GM18502 (cell line): Measurements from ENCODE around the gene ELAVL2.

Source experiments
- ATAC-seq: cut with Tn5 transposase; IDR thresholded peaks from one replicate; pipeline ENCODE4 v1.9.1; 2021; ENCODE audit warnings: mild to moderate bottlenecking; ENCODE audit not compliant: unreplicated experiment, poor library complexity

ELAVL2 gene

GRCh38 chr9:23826120-23826629 is at the start of gene ELAVL2:
Gene ELAVL2, minus strand, starts transcription at chr9:23826240. Its CDS starts 64,006 bp downstream, at chr9:23762234.
- no peak for ATAC-seq

- ATAC-seq: no peak
These were observed 32.2 kb upstream of the ELAVL2 start for GRCh38 chr9:23858234-23858633.

GRCh38 chr9:23855873-23856604 is 30.0 kb upstream of the ELAVL2 start:
- no peak for ATAC-seq

DNA sequence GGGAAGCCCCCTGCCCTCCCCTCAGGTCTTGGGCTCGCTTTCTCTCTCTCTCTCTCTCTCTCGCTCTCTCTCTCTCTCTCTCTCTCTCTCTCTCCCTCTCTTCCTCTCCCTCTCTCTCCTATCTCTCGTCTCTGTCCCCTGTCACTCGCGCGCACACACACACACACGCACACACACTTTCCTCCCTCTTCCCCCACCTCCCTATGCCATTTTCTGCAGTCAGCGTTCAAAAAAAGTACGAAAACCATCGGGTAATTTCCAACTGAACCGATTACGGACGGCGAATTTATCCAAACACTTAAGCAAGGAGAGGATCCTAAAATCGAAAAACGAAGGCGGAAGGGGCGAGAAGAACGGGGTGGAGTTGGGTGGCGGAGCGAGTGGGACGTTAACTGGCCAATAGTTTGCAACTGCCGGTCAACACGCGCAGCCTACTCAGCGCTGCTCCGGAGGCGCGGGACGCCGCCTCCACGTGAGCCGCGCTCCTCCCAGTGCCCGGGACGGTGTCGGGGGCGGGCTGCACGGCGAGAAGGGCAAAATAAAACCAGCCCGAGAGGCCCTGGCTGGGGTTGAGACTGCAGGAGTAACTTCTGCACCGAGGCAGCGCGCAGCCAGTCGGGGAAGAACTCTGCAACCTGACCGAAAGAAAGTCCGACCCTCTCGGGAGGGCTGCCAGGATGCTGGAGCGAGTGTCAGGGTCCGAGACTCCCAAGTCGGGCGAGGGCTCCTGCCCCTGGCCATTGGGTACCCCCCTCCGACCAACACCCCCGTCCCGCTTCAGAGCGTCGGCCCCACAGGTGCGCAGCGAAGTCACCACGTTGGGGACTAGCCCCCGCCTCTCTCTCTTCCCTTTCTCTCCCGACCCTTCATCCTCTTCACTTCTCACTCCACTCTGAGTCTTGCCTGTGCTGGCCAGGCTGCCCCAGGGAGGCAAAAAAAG is 24.9 kb upstream of the ELAVL2 start:
- no peak for ATAC-seq

DNA sequence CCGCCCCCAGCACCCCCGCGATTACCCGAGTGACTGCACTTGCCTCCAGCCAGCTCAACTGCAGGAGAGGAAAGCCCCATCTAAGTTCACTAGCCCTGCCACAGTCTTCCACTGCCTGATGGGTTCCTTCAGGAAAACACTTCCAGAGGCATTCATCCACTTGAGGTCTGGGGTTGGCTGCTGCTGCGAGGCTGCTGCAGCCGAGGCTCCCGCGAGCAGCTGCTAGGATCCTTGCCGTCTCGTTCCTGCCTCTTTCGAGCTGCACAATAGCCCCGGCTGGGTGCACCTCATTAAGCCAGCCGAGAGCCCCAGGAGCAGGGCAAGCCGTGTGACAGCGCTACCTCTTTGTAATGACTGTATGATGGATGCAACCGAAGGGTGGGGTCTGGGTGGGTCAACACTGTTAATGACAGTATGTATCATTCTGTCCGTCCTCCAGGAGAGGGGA is 24.2 kb upstream of the ELAVL2 start:
- ATAC-seq: no peak

GRCh38 chr9:23849379-23850035 is 23.5 kb upstream of the ELAVL2 start:
- ATAC-seq: no peak

DNA sequence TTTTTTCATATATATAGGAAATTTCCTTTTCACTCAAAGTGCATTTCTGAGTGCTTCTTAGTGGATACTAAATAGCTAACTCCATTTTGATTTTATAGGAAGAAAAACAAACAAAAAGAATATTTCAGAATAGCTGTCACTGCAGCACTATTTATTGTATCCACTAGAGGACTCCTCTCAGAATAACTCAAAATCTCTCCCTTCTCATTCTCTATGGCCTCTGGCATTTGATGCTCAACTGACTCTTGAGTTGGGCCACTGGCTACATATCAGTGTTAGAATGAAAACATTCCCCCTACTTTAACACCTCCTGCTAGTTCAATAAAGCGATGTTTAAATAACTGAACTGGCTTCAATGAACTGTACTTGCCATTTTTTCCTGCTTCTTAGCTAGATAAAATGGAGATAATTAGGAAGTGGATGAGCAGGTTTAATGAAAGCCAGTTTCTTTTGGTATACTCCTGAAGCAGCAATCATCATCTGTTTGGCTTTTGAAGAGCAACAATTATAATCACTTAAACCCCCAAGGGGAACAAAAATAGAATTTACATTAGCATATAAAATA is 16.6 kb upstream of the ELAVL2 start:
- no peak for ATAC-seq

- no peak for ATAC-seq
These were observed 15.3 kb upstream of the ELAVL2 start for GRCh38 chr9:23841304-23841703.

DNA sequence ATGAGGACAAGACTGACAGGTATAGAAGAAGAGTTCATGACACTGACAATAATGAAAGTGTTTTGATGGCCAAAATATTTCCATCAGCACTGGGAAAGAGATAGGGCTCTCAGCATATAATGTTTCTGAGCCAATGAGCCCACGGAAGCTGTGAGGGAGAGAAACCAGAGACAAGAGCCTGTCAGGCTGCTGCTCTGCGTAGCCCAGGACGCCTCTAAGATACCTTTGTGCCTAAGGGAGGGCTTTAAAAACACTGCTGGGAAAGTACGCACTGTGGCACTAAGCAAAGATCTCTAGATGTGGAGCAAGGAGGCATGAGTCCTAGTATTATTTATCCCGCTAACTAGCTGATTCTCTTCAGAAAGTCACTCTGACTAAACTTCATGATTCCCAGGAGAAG is 11.0 kb upstream of the ELAVL2 start:
- no peak for ATAC-seq

DNA sequence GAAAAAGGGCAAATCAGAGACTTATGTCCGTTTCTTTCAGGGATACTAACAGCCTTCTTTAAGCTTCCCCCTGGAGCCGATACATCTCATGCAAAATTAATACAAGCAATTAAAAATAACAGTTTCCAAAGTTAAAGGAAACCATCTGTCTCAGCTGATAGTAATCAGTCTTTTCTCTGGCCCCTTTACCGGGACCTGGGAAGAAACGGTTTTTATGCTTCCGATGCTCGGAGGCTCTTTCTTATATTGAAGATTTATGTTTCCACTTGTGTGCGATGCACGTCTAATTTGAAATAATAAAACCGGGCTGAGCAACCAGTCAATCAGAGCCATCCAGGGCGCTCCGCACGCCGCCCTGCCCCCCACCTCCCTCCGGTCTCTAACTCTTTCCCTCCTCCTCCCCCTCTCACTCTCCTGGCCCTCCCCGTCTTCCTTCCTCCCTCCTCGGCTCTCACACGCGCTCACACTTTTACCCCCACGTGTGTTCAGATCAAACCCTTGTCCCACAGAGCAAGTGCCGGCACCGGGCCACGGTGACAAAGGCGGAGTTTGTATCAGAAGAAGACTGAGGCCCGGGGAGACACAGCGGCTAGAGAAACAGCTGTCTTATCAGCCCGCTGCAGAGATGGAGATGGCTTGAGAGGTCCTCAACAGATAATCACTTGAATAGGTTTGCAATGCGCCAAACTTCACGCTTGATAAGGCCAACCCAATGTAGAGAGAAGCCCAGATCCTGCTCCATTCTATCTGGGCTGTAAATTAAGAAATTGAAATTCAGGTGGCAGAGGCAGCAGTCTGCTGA is 5.1 kb upstream of the ELAVL2 start:
- no peak for ATAC-seq

- ATAC-seq: no peak
These were observed 4.4 kb upstream of the ELAVL2 start for GRCh38 chr9:23830476-23830805.

GRCh38 chr9:23829580-23830475 is 3.8 kb upstream of the ELAVL2 start:
- ATAC-seq: no peak

DNA sequence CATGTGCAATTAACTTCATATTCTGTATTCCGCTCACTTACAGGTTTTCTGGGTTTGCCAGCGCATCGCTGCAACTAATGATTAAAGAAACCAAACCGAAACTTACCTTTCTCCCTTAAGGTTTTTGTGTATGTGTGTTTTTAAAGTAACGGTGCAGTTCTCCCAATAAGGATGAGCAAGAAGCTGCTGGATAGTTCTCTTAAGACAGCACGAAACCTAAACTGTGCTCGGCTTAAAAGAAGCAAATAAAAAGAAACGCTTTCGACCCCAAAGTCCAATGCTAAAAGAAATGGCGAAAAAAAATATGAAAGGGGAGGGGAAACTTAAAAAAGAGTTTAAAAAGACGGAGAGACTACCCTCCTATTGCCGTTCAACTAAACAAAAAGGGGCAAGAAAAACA is 340 bp downstream of the ELAVL2 start:
- ATAC-seq: no peak

DNA sequence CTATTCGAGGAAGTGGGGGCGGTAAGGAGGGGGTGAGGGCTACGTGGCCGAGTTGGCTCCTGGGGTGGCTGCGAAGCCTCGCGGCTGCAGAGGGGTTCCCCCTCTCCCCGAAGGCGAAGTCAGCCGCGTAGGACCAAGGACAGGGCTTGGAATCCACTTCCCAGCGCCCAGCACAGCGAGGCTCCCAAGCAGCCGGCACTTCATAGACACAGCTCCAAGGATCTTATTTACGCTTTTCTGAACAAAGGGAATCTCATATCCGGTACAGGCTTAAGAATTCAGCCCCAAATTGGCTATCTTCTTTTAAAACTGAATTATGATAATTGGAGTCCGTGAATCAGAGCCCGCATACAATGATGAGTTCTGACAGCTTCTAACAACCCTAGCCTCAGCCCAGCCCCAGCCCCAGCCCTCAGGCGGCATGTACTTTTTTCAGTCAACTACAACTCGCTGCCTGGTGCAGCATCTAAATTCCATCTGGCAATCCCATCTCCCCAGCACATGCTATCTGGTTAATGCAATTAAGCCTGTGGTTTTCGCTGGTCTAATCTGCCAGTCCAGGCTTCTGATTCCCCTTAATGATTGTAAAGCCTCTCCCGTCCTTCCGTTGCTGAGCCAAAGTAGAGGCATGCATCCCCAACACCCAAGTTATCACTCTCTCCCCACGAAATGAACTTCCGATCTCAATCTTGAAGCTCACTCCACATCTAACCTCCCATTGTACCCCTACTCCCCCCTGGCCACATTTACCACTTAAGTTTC is 1.0 kb downstream of the ELAVL2 start:
- ATAC-seq: no peak

DNA sequence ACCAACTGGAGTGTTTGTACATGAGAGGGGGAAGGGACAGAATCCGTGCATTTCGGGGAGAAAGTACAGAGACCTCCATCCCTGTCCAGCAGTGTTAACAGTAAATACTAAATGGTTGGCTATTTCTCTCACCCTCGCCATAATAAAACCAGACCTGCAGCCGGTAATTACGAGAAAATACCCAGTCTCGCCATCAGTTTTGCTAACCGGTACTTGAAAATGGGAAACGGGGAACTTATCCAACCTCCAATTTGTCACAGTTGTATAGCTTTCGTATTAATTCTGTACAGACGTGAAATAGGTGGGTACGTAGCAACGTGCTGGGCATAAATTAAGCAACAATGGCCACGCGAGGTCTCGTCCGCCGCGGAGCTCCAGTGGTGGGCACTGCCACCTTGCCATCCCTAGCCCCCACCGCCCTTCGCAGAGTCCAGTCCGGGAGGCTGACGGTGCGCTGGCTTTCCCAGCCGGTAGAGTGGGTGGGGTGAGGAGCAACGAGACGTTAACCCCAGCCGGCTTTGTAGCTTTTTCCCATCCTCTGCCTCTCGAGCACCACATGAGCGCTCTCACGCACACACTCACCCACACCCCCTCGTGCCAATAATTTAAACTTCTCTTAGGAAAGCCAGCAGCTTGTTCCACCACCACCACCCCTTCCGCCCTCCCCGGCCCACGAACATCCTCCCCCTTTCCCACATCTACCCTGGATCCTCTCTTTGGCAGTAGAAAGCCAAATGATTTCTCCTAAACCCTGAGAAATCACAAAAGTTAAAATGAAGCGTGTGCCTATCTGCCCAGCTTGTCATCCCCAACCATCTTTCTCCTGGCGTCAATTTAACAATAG is 1.8 kb downstream of the ELAVL2 start:
- no peak for ATAC-seq

- no peak for ATAC-seq
These were observed 2.8 kb downstream of the ELAVL2 start for GRCh38 chr9:23823269-23823668.
